NCI-H2171 (cell line): ENCODE results near the gene DNTTIP2.
"Not testable (repeated sequence)": the region's sequence is repeated elsewhere in the genome, so short reads cannot be mapped to it uniquely, and the experiment has no call there.

Experiments used
- DNase-seq: peaks from one replicate; lab custom pipeline; 2025; lab: John Stamatoyannopoulos, UW

Gene DNTTIP2

GRCh38 chr1:93874025-93874651, 4.9 kb downstream of the DNTTIP2 start:
- peak; percentile 1 for DNase-seq

GRCh38 chr1:93871366-93871765, 7.6 kb downstream of the DNTTIP2 start:
- DNase-seq: no peak

- DNase-seq: no peak
These were observed 9.4 kb downstream of the DNTTIP2 start for GRCh38 chr1:93869653-93870052.

GRCh38 chr1:93868492-93868891, 10.5 kb downstream of the DNTTIP2 start:
- not testable (repeated sequence) for DNase-seq

GRCh38 chr1:93865253-93865652, 13.8 kb downstream of the DNTTIP2 start:
- no peak for DNase-seq

- no peak for DNase-seq
These were observed 14.8 kb downstream of the DNTTIP2 start for GRCh38 chr1:93864175-93864574.

- not testable (repeated sequence) for DNase-seq
These were observed 21.4 kb downstream of the DNTTIP2 start for GRCh38 chr1:93857653-93858052.

- DNase-seq: not testable (repeated sequence)
These were observed 23.0 kb downstream of the DNTTIP2 start for GRCh38 chr1:93855983-93856382.

- DNase-seq: no peak
These were observed 25.1 kb downstream of the DNTTIP2 start for GRCh38 chr1:93853940-93854339.

GRCh38 chr1:93851878-93852277, 27.1 kb downstream of the DNTTIP2 start:
- no peak for DNase-seq

GRCh38 chr1:93851327-93851712, 27.7 kb downstream of the DNTTIP2 start:
- DNase-seq: no peak

- peak; percentile 3 for DNase-seq
These were observed 28.2 kb downstream of the DNTTIP2 start for GRCh38 chr1:93850687-93851326.

- no peak for DNase-seq
These were observed 30.6 kb downstream of the DNTTIP2 start for GRCh38 chr1:93848350-93848883.

- DNase-seq: peak; percentile 37
These were observed 31.2 kb downstream of the DNTTIP2 start for GRCh38 chr1:93847811-93848288.

- peak; percentile 49 for DNase-seq
These were observed 31.8 kb downstream of the DNTTIP2 start for GRCh38 chr1:93846992-93847810.

GRCh38 chr1:93846206-93846991, 32.6 kb downstream of the DNTTIP2 start:
- DNase-seq: peak; percentile 62

- no peak for DNase-seq
These were observed 33.3 kb downstream of the DNTTIP2 start for GRCh38 chr1:93845538-93846205.

- DNase-seq: peak; percentile 37
These were observed 34.6 kb downstream of the DNTTIP2 start for GRCh38 chr1:93844262-93845045.

- no peak for DNase-seq
These were observed 36.1 kb downstream of the DNTTIP2 start for GRCh38 chr1:93842750-93843500.

- DNase-seq: no peak
These were observed 37.2 kb downstream of the DNTTIP2 start for GRCh38 chr1:93841771-93842170.
